Activated gamma-delta T cell treated with Interleukin-2 at 50 U/mL for 16 hours (primary cell): ENCODE results near the gene ACAP3.
"Not testable (repeated sequence)": the region's sequence is repeated elsewhere in the genome, so short reads cannot be mapped to it uniquely, and the experiment has no call there.

Experiments used
- DNase-seq: peaks from one replicate; pipeline ENCODE4 v3.0.0-alpha.2; 2020

Gene ACAP3

GRCh38 chr1:1329304-1330210, 21.8 kb upstream of the ACAP3 start:
- DNase-seq, result no peak

GRCh38 chr1:1328254-1328653, 20.5 kb upstream of the ACAP3 start:
- no peak for DNase-seq

- no peak for DNase-seq
Measured at GRCh38 chr1:1327291-1327690, 19.6 kb upstream of the ACAP3 start.

GRCh38 chr1:1326075-1326605, 18.4 kb upstream of the ACAP3 start:
- no peak for DNase-seq

- DNase-seq, result no peak
Measured at GRCh38 chr1:1325288-1326074, 17.8 kb upstream of the ACAP3 start.

- peak; percentile 96 for DNase-seq
Measured at GRCh38 chr1:1324524-1325287, 17.0 kb upstream of the ACAP3 start, which contains the start of the genes CPTP and INTS11. Gene CPTP (plus strand): TSS chr1:1324802. CDS start chr1:1326911, 2,109 bp downstream. Gene INTS11 (minus strand): TSS chr1:1324660. CDS start chr1:1324608, 52 bp downstream.

- DNase-seq, result no peak
Measured at GRCh38 chr1:1324084-1324523, 16.4 kb upstream of the ACAP3 start.

- DNase-seq, result no peak
Measured at GRCh38 chr1:1322952-1323351, 15.2 kb upstream of the ACAP3 start.

- no peak for DNase-seq
Measured at GRCh38 chr1:1322418-1322817, 14.7 kb upstream of the ACAP3 start.

GRCh38 chr1:1321477-1321876, 13.7 kb upstream of the ACAP3 start:
- DNase-seq, result no peak

GRCh38 chr1:1320666-1321448, 13.1 kb upstream of the ACAP3 start:
- no peak for DNase-seq

- DNase-seq, result no peak
Measured at GRCh38 chr1:1319646-1319941, 11.9 kb upstream of the ACAP3 start.

GRCh38 chr1:1318777-1319645, 11.3 kb upstream of the ACAP3 start:
- DNase-seq, result no peak

GRCh38 chr1:1318131-1318652, 10.5 kb upstream of the ACAP3 start:
- DNase-seq, result no peak

GRCh38 chr1:1317420-1317819, 9.7 kb upstream of the ACAP3 start:
- DNase-seq, result no peak

- DNase-seq, result not testable (repeated sequence)
Measured at GRCh38 chr1:1316199-1316598, 8.5 kb upstream of the ACAP3 start.

GRCh38 chr1:1315435-1315954, 7.8 kb upstream of the ACAP3 start:
- DNase-seq, result no peak

- no peak for DNase-seq
Measured at GRCh38 chr1:1314678-1315335, 7.1 kb upstream of the ACAP3 start.

- DNase-seq, result no peak
Measured at GRCh38 chr1:1314237-1314586, 6.5 kb upstream of the ACAP3 start.
